T-helper 2 cell treated with Interferon-gamma antibody and Interleukin-4, amounts not matched to agents 5 μg/mL and 100 μg/mL, for 36 hours (primary cell): ENCODE data around the gene HECTD4.
A peak's percentile ranks its signal among the peaks of the same experiment; 100 is the strongest.

Experiments used
- DNase-seq: peaks from one replicate; pipeline ENCODE4 v3.0.0; 2021; ENCODE audit warnings: low spot score
- H3K27ac Mint-ChIP-seq: one replicate; pipeline ENCODE4 v1.8.0; 2021; ENCODE audit warnings: mild to moderate bottlenecking, mixed read lengths
- H3K27me3 Mint-ChIP-seq: one replicate; pipeline ENCODE4 v1.8.0; 2021; ENCODE audit warnings: low read depth, mixed read lengths
- H3K36me3 Mint-ChIP-seq: one replicate; pipeline ENCODE4 v1.8.0; 2021; ENCODE audit warnings: low read depth, mixed read lengths
- H3K4me1 Mint-ChIP-seq: one replicate; pipeline ENCODE4 v1.8.0; 2021; ENCODE audit warnings: low read depth, mixed read lengths
- H3K4me3 Mint-ChIP-seq: one replicate; pipeline ENCODE4 v1.8.0; 2022; ENCODE audit warnings: mild to moderate bottlenecking, moderate library complexity, mixed read lengths
- H3K9me3 Mint-ChIP-seq: one replicate; pipeline ENCODE4 v1.8.0; 2021; ENCODE audit warnings: mixed read lengths

The HECTD4 gene, protein sequence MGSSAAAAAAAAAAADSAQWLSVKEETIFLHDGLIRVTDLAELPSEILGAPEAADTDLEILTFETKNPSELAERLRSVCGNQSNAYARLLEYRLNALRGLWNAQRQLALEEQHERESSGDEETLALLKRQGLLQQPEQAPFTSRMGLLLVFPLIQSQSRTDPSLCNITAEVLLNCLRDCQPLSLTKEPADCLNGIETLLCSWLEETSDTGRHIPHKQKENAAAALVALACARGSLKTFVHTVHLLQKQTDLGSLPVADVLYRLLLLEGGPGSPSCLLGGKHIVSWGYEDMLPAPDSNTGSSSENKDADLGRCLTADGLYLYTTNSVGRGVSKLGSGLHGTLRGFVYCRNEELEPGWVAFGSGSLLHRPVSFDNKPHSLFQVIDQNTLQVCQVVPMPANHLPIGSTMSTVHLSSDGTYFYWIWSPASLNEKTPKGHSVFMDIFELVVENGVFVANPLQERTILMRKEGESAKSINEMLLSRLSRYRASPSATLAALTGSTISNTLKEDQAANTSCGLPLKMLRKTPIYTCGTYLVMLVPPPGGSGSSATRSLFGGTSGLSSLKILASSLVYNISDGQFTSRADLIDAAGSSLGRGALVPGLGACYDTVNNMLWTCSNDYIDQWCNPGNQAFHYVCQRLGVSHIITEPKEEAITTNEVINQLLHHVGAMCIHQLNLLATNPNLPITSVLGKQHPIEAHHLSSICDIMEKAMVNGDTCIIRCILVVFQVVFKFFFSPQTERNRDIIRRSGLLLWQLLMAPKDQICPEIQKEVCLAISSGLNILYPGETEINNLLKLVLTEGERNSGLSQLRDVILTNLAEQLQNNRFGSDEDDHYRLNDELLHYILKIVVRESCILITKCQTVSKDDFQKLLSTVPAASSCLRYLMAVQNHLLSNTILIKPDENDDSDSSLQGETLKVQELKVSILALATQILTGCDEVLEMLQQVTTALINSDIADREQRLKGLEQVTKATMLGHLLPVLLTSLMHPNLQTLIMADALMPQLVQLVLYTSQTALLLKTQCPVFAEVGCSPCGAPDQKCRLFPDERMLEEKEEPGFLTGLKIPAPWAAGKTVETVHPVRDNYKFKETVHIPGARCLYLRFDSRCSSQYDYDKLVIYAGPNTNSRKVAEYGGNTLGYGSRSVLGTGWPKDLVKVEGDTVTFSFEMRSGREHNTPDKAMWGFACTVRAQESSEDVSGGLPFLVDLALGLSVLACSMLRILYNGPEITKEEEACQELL (N-terminal part only)

DNA sequence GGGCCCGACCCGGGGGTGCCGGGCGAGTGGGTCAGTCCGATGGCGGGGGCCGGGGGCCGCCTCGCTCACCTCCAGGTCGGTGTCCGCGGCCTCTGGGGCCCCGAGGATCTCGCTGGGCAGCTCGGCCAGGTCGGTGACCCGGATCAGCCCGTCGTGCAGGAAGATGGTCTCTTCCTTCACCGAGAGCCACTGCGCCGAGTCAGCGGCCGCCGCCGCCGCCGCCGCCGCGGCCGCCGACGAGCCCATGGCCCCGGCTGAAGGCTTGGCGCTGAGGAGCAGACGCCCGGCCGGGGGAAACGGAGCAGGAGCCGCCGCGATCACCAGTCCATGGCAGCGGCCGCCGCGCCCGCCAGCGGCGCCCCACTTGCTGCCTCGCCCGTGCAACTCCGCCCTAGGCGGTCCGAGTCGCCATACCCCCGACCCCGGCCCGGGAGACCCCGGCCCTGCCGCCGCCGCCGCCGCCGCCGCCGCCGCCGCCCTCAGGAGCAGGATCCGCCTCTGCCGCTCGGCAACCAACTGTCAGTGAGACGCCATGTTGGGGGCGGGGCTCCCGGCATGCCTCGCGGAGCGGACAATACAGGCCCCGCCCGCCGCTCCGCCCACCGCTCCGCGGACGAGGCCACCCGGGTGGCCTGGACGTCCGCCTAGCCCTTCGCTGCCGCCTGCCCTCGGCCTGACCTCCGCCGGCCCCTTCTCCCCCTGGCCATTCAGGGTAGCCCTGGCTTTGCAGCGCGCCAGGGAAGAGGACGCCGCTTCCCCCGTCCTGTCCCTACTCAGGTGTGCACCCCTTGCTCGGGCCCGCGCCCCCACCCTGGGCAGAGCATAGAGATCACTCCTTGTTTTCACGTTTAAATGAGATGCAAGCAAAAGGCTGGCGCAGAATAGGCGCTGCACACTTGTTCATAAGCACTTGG, at the start of gene HECTD4:
Gene HECTD4, minus strand, starts transcription at position 549 of the 914 bp plus-strand sequence. Its CDS starts 303 bp downstream, at position 246.
- Mint-ChIP-seq H3K4me1 (peaks cover 27% of the 10 kb centered on the region), H3K27ac (peak within 1 kb of the TSS; percentile 92), H3K4me3 (peak within 1 kb of the TSS; percentile 96)

DNA sequence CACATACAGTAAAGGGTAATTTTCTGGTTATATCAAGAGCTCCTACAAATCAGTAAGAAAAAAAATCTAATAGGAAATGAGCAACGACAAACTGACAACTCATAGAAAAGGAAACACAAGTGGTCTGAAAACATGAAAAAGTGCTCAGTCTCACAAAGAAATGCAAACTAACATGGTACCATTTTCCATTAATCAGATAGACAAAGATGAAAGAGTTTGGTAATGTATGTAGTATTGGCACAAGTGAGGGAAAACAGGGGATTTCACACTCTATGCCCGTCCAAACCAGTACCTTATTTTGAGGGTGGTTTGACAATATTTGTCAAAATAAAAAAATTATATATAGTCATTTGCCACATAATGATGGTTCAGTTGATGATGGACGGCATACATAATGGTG, 49.7 kb upstream of the HECTD4 start:
- no peak for DNase-seq
- H3K27ac Mint-ChIP-seq: peak overlapping the region; percentile 8
- no peak overlapping the region for H3K4me3 Mint-ChIP-seq
- H3K36me3 Mint-ChIP-seq: peaks cover 18% of the 10 kb centered on the region
- H3K4me1 Mint-ChIP-seq: peaks cover 15% of the 10 kb centered on the region
- no peaks in the 10 kb centered on the region for H3K9me3 Mint-ChIP-seq
- no peaks in the 10 kb centered on the region for H3K27me3 Mint-ChIP-seq

More for the DNA sequence above, at the start of gene HECTD4:
- H3K9me3 Mint-ChIP-seq: no peaks in the 10 kb centered on the region
- peak; percentile 95 for DNase-seq
- no peaks in the 10 kb centered on the region for H3K36me3 Mint-ChIP-seq
- no peaks in the 10 kb centered on the region for H3K27me3 Mint-ChIP-seq

DNA sequence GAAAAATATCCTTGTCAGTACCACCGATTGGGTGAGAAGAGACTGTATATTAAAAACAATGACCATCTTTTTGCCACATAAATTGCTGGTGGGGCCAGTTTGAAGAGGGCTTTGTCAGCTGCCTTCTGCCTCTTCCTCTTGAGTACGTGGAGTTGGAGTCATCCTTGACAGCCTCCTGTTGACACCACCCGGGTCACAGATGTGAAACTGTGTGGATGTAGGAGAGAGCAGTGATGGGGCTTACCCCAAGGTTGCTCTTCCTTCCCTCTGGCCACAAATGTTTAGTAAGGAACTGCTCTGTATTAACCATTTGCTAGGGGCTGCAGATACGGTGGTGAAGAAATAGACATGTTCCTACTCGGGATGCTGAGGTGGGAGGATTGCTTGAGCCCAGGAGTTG, 48.7 kb upstream of the HECTD4 start:
- Mint-ChIP-seq H3K27me3 (no peaks in the 10 kb centered on the region), H3K9me3 (no peaks in the 10 kb centered on the region), H3K27ac (no peak overlapping the region), H3K4me1 (peaks cover 12% of the 10 kb centered on the region), H3K36me3 (peaks cover 18% of the 10 kb centered on the region), H3K4me3 (no peak overlapping the region)
- DNase-seq: no peak

DNA sequence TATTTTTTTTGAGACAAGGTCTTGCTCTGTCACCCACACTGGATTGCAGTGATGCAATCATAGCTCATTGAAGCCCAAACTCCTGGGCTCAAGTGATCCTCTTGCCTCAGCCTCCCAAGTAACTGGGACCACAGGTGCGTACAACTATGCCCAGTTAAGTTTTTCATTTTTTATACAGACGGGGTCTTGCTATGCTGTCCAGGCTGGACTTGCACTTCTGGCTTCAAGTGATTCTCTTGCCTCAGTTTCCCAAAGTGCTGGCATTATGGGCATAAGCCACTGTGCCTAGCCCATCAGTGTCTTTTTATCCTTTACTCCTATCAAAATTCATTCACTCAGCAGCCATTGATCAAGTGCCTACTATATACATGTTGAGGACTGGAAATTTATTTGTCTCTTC, 45.5 kb upstream of the HECTD4 start:
- Mint-ChIP-seq H3K4me3 (no peak overlapping the region), H3K27ac (no peak overlapping the region), H3K9me3 (no peaks in the 10 kb centered on the region), H3K36me3 (peaks cover 20% of the 10 kb centered on the region), H3K4me1 (peaks cover 18% of the 10 kb centered on the region), H3K27me3 (no peaks in the 10 kb centered on the region)
- DNase-seq: no peak

DNA sequence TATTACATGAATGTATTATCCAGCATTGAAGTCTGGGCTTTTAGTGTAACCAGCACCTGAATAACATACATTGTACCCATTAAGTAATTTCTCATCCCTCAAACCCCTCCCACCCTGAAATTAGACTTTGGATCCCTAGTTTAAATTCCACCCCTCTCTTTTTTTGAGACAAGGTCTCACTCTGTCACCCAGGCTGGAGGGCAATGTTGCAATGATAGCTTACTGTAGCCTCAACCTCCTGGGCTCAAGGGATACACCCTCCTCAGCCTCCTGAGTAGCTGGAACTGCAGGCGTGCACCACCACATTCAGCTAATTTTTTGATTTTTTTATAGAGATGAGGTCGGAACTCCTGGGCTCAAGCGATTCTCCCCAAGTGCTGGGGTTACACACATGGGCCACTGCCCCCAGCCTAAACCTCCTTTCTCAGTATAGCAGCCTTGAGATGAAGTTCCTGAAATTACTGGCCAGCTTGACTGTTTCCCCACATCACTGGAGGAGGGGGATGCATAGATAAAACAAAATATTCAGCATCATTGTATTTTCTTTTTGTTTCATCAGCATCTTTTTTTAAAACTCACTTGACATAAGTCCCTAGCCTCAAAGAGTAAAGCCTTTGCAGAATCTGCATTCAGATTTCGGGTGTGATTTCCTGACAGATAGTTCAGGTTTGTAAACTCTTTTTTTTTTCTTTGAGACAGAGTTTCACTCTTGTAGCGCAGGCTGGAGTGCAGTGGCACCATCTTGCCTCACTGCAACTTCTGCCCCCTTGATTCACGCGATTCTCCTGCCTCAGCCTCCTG, 43.6 kb upstream of the HECTD4 start:
- Mint-ChIP-seq H3K4me1 (peaks cover 19% of the 10 kb centered on the region), H3K27ac (no peak overlapping the region), H3K9me3 (no peaks in the 10 kb centered on the region), H3K27me3 (no peaks in the 10 kb centered on the region), H3K4me3 (no peak overlapping the region), H3K36me3 (peaks cover 14% of the 10 kb centered on the region)
- no peak for DNase-seq

DNA sequence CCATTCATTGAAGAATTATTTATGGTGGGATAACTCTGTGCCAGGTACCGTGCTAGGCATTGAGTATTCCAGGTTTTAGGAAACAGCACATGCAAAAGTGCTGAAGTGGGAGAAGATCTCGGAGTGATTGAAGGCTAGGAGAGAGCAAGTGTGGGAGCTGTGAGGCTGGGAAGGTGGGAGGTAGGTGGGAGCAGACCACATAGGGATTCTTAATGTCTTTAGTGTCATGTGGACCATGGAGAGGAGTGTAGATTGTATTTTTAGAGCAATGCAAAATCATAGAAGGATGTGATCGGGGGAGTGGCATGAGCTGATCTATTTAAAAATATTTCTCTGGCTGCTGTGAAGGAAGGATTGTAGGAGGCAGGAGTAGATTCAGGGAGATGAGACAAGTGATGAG, 41.9 kb upstream of the HECTD4 start:
- no peaks in the 10 kb centered on the region for H3K9me3 Mint-ChIP-seq
- H3K4me1 Mint-ChIP-seq: peaks cover 33% of the 10 kb centered on the region
- no peak for DNase-seq
- H3K36me3 Mint-ChIP-seq: peaks cover 16% of the 10 kb centered on the region
- no peak overlapping the region for H3K4me3 Mint-ChIP-seq
- no peaks in the 10 kb centered on the region for H3K27me3 Mint-ChIP-seq
- peak overlapping the region; percentile 13 for H3K27ac Mint-ChIP-seq

DNA sequence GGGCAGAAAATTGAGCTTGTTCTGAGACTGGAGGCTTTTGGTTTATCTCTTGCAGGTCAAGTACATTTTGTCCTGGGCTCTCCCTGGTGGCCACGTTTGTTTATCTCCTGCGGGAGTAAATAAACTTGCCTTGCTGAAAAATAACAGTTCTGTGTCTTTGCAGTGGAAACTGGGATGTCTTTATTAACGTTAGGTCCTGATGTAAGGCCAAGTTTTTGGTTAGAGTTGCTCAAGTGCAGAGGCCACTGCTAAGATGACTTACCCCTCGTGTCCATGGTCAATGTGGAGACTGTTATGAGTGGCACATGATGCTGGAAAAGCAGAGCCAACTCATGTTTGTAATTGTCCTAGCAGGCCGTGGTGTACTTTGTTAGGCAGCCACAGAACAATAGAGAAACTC, 40.3 kb upstream of the HECTD4 start:
- H3K4me3 Mint-ChIP-seq: no peak overlapping the region
- H3K36me3 Mint-ChIP-seq: peaks cover 14% of the 10 kb centered on the region
- H3K4me1 Mint-ChIP-seq: peaks cover 33% of the 10 kb centered on the region

DNA sequence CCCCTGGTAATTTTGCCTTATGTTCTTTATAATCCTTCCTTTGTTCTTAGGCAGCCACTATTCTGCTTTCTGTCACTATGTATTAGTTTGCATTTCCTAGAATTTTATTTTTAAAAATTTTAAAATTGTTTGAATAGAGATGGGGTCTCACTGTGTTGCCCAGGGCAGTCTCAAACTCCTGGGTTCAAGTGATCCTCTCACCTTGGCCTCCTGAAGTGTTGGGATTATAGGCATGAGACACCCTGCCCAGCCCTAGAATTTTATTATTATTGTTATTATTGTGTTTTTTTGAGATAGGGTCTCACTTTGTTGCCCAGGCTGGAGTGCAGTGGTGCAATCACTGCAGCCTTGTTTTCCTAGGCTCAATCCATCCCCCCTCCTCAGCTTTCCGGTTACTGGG, 39.1 kb upstream of the HECTD4 start:
- Mint-ChIP-seq H3K27me3 (no peaks in the 10 kb centered on the region), H3K27ac (no peak overlapping the region), H3K36me3 (peaks cover 14% of the 10 kb centered on the region), H3K4me3 (no peak overlapping the region), H3K4me1 (peaks cover 37% of the 10 kb centered on the region), H3K9me3 (no peaks in the 10 kb centered on the region)
- no peak for DNase-seq

More for the DNA sequence above, 40.3 kb upstream of the HECTD4 start:
- no peaks in the 10 kb centered on the region for H3K9me3 Mint-ChIP-seq
- DNase-seq: no peak
- no peaks in the 10 kb centered on the region for H3K27me3 Mint-ChIP-seq
- no peak overlapping the region for H3K27ac Mint-ChIP-seq

DNA sequence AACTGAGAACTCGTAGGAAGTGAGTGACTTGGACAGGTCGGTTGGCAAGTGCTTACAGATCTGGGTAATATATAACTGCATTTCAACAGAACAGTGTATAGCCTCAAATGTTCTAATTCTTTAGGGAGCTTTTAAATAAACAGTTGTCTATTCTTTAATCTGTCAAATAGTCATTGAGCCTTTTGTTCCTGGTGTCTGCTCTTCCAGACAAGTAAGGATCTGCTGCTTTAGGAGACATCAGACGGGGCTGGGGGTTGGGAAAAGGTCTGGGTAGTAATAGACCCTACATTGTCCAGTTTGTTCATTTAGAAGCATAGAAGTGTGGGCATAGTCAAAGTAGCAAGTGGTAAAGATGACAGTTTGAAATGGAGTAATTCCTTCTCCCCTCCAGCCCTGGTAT, 38.5 kb upstream of the HECTD4 start:
- H3K9me3 Mint-ChIP-seq: no peaks in the 10 kb centered on the region
- peak overlapping the region; percentile 9 for H3K4me3 Mint-ChIP-seq
- peaks cover 14% of the 10 kb centered on the region for H3K36me3 Mint-ChIP-seq
- DNase-seq: no peak
- H3K4me1 Mint-ChIP-seq: peaks cover 37% of the 10 kb centered on the region
- H3K27me3 Mint-ChIP-seq: no peaks in the 10 kb centered on the region
- peak overlapping the region; percentile 33 for H3K27ac Mint-ChIP-seq

DNA sequence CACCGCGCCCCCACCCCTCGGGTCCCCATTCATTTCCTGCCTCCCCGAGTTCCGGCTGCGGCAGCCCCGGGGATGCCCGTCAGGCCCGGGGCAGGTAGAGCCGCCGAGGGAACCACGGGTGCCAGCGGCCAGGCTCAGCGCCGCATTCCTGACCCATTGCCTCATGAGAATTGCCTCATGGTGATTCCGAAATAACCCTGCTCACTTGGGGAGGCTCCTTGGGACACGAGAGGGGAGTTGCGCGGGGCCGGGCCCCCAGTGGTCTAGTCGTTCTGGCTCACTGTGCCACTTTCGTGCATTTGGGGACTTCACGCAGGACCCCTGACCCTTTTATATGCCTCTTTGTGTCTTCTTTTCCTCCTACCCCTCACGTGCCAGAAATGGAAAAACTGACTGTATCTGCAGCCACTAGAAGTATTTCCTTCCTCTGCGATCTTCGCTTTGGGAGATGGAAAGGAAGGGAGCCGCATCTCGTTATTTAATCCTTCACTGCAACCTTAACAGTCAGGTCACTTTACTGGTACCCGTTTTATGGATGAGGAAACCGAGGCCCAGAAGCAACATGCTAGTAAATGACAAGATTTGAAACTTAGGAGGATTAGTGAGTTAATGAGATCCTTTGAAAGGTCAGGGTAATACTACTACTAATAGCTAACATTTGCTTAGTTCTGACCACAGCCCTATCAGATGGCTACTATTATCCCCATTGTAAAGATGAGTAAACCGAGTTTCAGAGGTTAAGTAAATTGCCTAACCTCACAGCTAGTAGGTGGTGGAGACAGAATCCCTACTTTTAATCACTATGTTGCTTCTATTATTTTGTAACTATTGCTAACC, 37.3 kb upstream of the HECTD4 start:
- peaks cover 14% of the 10 kb centered on the region for H3K36me3 Mint-ChIP-seq
- peak; percentile 38 for DNase-seq
- H3K27ac Mint-ChIP-seq: peak overlapping the region; percentile 96
- peak overlapping the region; percentile 94 for H3K4me3 Mint-ChIP-seq
- no peaks in the 10 kb centered on the region for H3K9me3 Mint-ChIP-seq
- H3K27me3 Mint-ChIP-seq: no peaks in the 10 kb centered on the region
- H3K4me1 Mint-ChIP-seq: peaks cover 37% of the 10 kb centered on the region

DNA sequence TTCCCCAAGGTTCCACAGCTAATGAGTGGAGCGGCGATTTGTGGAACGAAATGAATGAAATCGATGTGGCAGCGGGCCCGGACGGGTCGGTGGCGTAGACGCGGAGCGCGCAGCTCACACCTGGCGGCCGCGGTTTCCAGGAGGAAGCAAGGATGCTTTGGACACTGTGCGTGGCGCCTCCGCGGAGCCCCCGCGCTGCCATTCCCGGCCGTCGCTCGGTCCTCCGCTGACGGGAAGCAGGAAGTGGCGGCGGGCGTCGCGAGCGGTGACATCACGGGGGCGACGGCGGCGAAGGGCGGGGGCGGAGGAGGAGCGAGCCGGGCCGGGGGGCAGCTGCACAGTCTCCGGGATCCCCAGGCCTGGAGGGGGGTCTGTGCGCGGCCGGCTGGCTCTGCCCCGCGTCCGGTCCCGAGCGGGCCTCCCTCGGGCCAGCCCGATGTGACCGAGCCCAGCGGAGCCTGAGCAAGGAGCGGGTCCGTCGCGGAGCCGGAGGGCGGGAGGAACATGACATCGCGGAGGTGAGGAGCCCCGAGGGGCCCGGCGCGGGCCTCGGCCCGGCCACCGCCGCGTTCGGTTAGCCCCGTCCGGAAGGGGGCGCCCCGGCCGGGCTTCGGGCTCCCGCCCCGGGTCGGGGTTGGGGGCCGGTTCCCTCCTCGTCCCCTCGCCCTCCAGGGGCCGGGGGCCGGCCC, 36.5 kb upstream of the HECTD4 start, which contains the start of gene PTPN11:
Gene PTPN11, plus strand, starts transcription at position 340 of the 689 bp plus-strand sequence. Its CDS starts 165 bp downstream, at position 505.
- Mint-ChIP-seq H3K9me3 (no peaks in the 10 kb centered on the region), H3K4me3 (peak within 1 kb of the TSS; percentile 97), H3K27ac (peak within 1 kb of the TSS; percentile 98), H3K36me3 (peaks cover 9% of the 10 kb centered on the region), H3K4me1 (peaks cover 33% of the 10 kb centered on the region), H3K27me3 (no peaks in the 10 kb centered on the region)
- peak; percentile 91 for DNase-seq
